Gastroesophageal sphincter (tissue), 3 donors: ENCODE results near the gene FANCD2.

Source experiments
- CTCF ChIP-seq, 4 experiments: fragments of 200-600 bp in 2 of 4; fragments of 450-650 bp in 2 of 4; sonication (generic) in 1 of 4; IDR thresholded peaks; one replicate each; pipeline ENCODE4 v1.5.1; 2017 to 2019; ENCODE audit warnings: antibody characterized with exemption in 4 of 4, mild to moderate bottlenecking in 2 of 4, moderate library complexity in 2 of 4
- EP300 ChIP-seq: sonication (generic); formaldehyde crosslinking; IDR thresholded peaks from one replicate; pipeline ENCODE4 v1.6.1; 2017; ENCODE audit warnings: antibody characterized with exemption, mild to moderate bottlenecking
- POLR2A ChIP-seq, 2 donors: fragments of 450-650 bp; IDR thresholded peaks; one replicate each; pipeline ENCODE4 v1.6.1; 2017; ENCODE audit warnings: antibody characterized with exemption in 2 of 2, mild to moderate bottlenecking in 2 of 2, moderate library complexity in 1 of 2
- POLR2AphosphoS5 ChIP-seq: sonication (generic); formaldehyde crosslinking; IDR thresholded peaks from one replicate; pipeline ENCODE4 v1.6.1; 2017; ENCODE audit warnings: antibody characterized with exemption

GRCh38 chr3:10121064-10121463, 94.8 kb downstream of the FANCD2 start:
- TF ChIP-seq POLR2AphosphoS5 (no peak), POLR2A (IDR thresholded peaks at IDR 0.05) (no peak), CTCF (IDR thresholded peaks at IDR 0.05) (no peak), EP300 (no peak)
